ENCODE data around the gene PLEKHF1. TPM values are rescaled to one million over a fixed set of nuclear protein-coding genes. Genes with fewer than 3 reads are reported as not detected.

PLEKHF1 gene
- total and polyA plus RNA-seq, 2 of the 13 experiments (the other 11 are each of a cell fraction or from before 2014, with no cell fraction given) = 2.9 to 3.8 TPM

DNA sequence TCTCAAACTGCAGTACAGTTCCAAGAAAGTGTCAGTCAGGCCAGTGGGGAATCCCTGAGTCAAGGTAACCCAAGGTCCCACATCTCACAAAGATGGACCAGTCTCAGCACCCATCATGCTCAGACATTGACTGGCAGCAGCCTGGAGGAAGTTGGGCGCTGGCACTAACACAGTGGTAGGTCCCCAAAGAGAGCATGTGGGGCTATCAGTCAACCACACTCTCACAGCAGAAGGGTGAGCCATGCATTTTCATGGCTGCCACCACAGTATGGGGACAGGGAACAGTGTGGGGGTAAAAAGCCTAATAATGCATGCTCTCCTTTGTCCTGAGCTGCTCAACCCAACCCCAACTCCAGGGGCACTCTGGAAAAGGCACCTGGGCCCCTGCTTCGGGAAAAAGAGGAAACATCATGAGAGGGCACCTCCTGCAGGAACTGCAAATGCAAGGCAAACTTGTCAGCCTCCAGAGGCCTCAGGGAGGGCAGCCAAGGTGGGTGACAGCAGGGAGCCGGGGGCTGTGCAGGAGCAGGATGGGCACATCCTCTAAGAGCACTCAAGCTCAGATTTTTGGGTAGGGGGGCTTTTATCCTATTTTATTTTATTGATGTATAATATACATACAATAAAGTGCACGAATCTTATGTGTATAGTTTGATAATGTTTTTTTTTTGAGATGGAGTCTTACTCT is 9.5 kb upstream of the PLEKHF1 start (continued):
- no peak for TF ChIP-seq ZNF841 (CRISPR knock-in tag; IDR thresholded peaks at IDR 0.05; ENCODE audit: borderline replicate concordance)
- TF ChIP-seq, protein P1, sequence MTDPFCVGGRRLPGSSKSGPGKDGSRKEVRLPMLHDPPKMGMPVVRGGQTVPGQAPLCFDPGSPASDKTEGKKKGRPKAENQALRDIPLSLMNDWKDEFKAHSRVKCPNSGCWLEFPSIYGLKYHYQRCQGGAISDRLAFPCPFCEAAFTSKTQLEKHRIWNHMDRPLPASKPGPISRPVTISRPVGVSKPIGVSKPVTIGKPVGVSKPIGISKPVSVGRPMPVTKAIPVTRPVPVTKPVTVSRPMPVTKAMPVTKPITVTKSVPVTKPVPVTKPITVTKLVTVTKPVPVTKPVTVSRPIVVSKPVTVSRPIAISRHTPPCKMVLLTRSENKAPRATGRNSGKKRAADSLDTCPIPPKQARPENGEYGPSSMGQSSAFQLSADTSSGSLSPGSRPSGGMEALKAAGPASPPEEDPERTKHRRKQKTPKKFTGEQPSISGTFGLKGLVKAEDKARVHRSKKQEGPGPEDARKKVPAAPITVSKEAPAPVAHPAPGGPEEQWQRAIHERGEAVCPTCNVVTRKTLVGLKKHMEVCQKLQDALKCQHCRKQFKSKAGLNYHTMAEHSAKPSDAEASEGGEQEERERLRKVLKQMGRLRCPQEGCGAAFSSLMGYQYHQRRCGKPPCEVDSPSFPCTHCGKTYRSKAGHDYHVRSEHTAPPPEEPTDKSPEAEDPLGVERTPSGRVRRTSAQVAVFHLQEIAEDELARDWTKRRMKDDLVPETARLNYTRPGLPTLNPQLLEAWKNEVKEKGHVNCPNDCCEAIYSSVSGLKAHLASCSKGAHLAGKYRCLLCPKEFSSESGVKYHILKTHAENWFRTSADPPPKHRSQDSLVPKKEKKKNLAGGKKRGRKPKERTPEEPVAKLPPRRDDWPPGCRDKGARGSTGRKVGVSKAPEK (CRISPR knock-in tag; IDR thresholded peaks at IDR 0.05; ENCODE audit: borderline replicate concordance) = no peak
- no peak for TF ChIP-seq FOXK1 (CRISPR knock-in tag; IDR thresholded peaks at IDR 0.05; ENCODE audit: borderline replicate concordance, low read depth)
- TF ChIP-seq TBL1XR1 (IDR thresholded peaks at IDR 0.05; ENCODE audit: borderline replicate concordance, low read length, partially characterized antibody) = no peak
- TF ChIP-seq ZNF263 (CRISPR knock-in tag; IDR thresholded peaks at IDR 0.05) = no peak
- TF ChIP-seq ZNF577 (CRISPR knock-in tag; IDR thresholded peaks at IDR 0.05; ENCODE audit: borderline replicate concordance, low read depth) = no peak
- no peak for TF ChIP-seq ZNF761 (CRISPR knock-in tag; conservative IDR thresholded peaks at IDR 0.05)
- TF ChIP-seq MIXL1 (CRISPR knock-in tag; IDR thresholded peaks at IDR 0.05) = no peak
- no peak for TF ChIP-seq ZNF558 (CRISPR knock-in tag; IDR thresholded peaks at IDR 0.05; ENCODE audit: borderline replicate concordance)
- no peak for TF ChIP-seq REPIN1 (CRISPR knock-in tag; IDR thresholded peaks at IDR 0.05; ENCODE audit: borderline replicate concordance, low read depth)
- no peak for TF ChIP-seq ZNF343 (CRISPR knock-in tag; IDR thresholded peaks at IDR 0.05)
